Measurements from ENCODE around the gene RPL22L1.

- TF ChIP-seq CTCF (IDR thresholded peaks at IDR 0.05) (no peak), EZH2 (IDR thresholded peaks at IDR 0.05) (no peak)
Observed at GRCh38 chr3:170826047-170826446, 43.9 kb downstream of the RPL22L1 start.
